HEK293 (cell line): Measurements from ENCODE around the gene UBE2F.

Experiments
- CTCF ChIA-PET: fragments of 350-600 bp; formaldehyde crosslinking; extraction: SDS; loops from one replicate; lab custom pipeline; 2021; ENCODE audit warnings: antibody characterized with exemption; lab: Yijun Ruan, JAX
- POLR2A ChIA-PET: fragments of 300-600 bp; formaldehyde crosslinking; extraction: SDS; loops from one replicate; lab custom pipeline; 2020; ENCODE audit warnings: antibody characterized with exemption, inconsistent platforms; lab: Yijun Ruan, JAX
- H3K27ac ChIP-seq: fragments of 200-500 bp; sonication (Bioruptor generic); 2 replicates; pipeline ENCODE4 v1.5.1; 2014; ENCODE audit warnings: low read depth, low read length, control low read depth, inconsistent platforms; ENCODE audit errors: extremely low read depth
- H3K36me3 ChIP-seq, 2 experiments: fragments of 200-500 bp in 1 of 2; sonication (Bioruptor generic) in 1 of 2; 1 replicate in 1 of 2; 2 replicates in 1 of 2; pipeline ENCODE4 v1.5.1; 2014 to 2017; ENCODE audit warnings: inconsistent platforms in 2 of 2, low read length in 2 of 2; ENCODE audit not compliant: control insufficient read depth in 2 of 2, insufficient read depth in 1 of 2
- H3K4me1 ChIP-seq: fragments of 200-500 bp; sonication (Bioruptor generic); 2 replicates; pipeline ENCODE4 v1.5.1; 2014; ENCODE audit warnings: mild to moderate bottlenecking, low read length, inconsistent platforms; ENCODE audit not compliant: control insufficient read depth, insufficient read depth
- H3K4me3 ChIP-seq: 2 replicates; pipeline ENCODE4 v1.5.1; 2011; ENCODE audit warnings: low read depth, mild to moderate bottlenecking, control low read depth, low read length, moderate library complexity
- H3K9me3 ChIP-seq: fragments of 200-500 bp; sonication (Bioruptor generic); 2 replicates; pipeline ENCODE4 v1.5.1; 2014; ENCODE audit warnings: low read depth, low read length, inconsistent platforms; ENCODE audit not compliant: control insufficient read depth, insufficient read depth
- HOXC10 ChIP-seq: sonication (generic); formaldehyde crosslinking; IDR thresholded peaks from 2 replicates; pipeline ENCODE4 v1.8.1; 2023; ENCODE audit warnings: mild to moderate bottlenecking, missing genetic modification reagents
- KLF1 ChIP-seq: fragments of 450-650 bp; formaldehyde crosslinking; IDR thresholded peaks from 2 replicates; pipeline ENCODE4 v1.5.1; 2016; ENCODE audit warnings: missing biosample characterization, missing genetic modification characterization
- PRDM2 ChIP-seq: fragments of 450-650 bp; formaldehyde crosslinking; IDR thresholded peaks from 2 replicates; pipeline ENCODE4 v1.5.1; 2016; ENCODE audit warnings: missing biosample characterization, missing genetic modification characterization, borderline replicate concordance
- REST ChIP-seq: fragments of 450-650 bp; formaldehyde crosslinking; IDR thresholded peaks from 2 replicates; pipeline ENCODE4 v1.5.1; 2016; ENCODE audit warnings: missing biosample characterization, missing genetic modification characterization
- SCRT2 ChIP-seq: fragments of 450-650 bp; formaldehyde crosslinking; IDR thresholded peaks from 2 replicates; pipeline ENCODE4 v1.5.1; 2016; ENCODE audit warnings: missing biosample characterization, missing genetic modification characterization
- ZBTB6 ChIP-seq: fragments of 450-650 bp; formaldehyde crosslinking; IDR thresholded peaks from 2 replicates; pipeline ENCODE4 v1.5.1; 2017; ENCODE audit warnings: missing biosample characterization, missing genetic modification characterization
- ZBTB8A ChIP-seq: fragments of 450-650 bp; formaldehyde crosslinking; IDR thresholded peaks from 2 replicates; pipeline ENCODE4 v1.5.1; 2016; ENCODE audit warnings: missing biosample characterization, missing genetic modification characterization
- ZFP37 ChIP-seq: fragments of 450-650 bp; formaldehyde crosslinking; IDR thresholded peaks from 2 replicates; pipeline ENCODE4 v1.5.1; 2016; ENCODE audit warnings: missing biosample characterization, missing genetic modification characterization
- ZNF10 ChIP-seq: fragments of 450-650 bp; formaldehyde crosslinking; IDR thresholded peaks from 2 replicates; pipeline ENCODE4 v1.5.1; 2017; ENCODE audit warnings: missing biosample characterization, missing genetic modification characterization
- ZNF133 ChIP-seq: fragments of 450-650 bp; formaldehyde crosslinking; IDR thresholded peaks from 2 replicates; pipeline ENCODE4 v1.5.1; 2016; ENCODE audit warnings: missing biosample characterization, missing genetic modification characterization
- ZNF184 ChIP-seq: fragments of 450-650 bp; IDR thresholded peaks from 2 replicates; pipeline ENCODE4 v1.5.1; 2018; ENCODE audit warnings: missing biosample characterization, mild to moderate bottlenecking, missing genetic modification characterization
- ZNF202 ChIP-seq: fragments of 450-650 bp; formaldehyde crosslinking; IDR thresholded peaks from 2 replicates; pipeline ENCODE4 v1.5.1; 2016; ENCODE audit warnings: missing biosample characterization, missing genetic modification characterization, borderline replicate concordance
- ZNF266 ChIP-seq: fragments of 450-650 bp; formaldehyde crosslinking; IDR thresholded peaks from 2 replicates; pipeline ENCODE4 v1.5.1; 2016; ENCODE audit warnings: missing biosample characterization, missing genetic modification characterization, low read depth
- ZNF426 ChIP-seq: fragments of 450-650 bp; formaldehyde crosslinking; IDR thresholded peaks from 2 replicates; pipeline ENCODE4 v1.5.1; 2017; ENCODE audit warnings: missing biosample characterization, missing genetic modification characterization, mild to moderate bottlenecking, inconsistent platforms, moderate library complexity
- ZNF449 ChIP-seq: fragments of 450-650 bp; formaldehyde crosslinking; IDR thresholded peaks from 2 replicates; pipeline ENCODE4 v1.5.1; 2017; ENCODE audit warnings: missing biosample characterization, mild to moderate bottlenecking, missing genetic modification characterization, moderate library complexity
- ZNF488 ChIP-seq: fragments of 450-650 bp; formaldehyde crosslinking; IDR thresholded peaks from 2 replicates; pipeline ENCODE4 v1.5.1; 2016; ENCODE audit warnings: missing biosample characterization, missing genetic modification characterization
- ZNF521 ChIP-seq: fragments of 450-650 bp; formaldehyde crosslinking; IDR thresholded peaks from 2 replicates; pipeline ENCODE4 v1.5.1; 2017; ENCODE audit warnings: missing biosample characterization, mild to moderate bottlenecking, missing genetic modification characterization
- ZNF645 ChIP-seq: fragments of 450-650 bp; formaldehyde crosslinking; IDR thresholded peaks from 2 replicates; pipeline ENCODE4; 2016; ENCODE audit warnings: missing biosample characterization, missing genetic modification characterization
- ZNF707 ChIP-seq: fragments of 450-650 bp; formaldehyde crosslinking; IDR thresholded peaks from 2 replicates; pipeline ENCODE4 v1.5.1; 2016; ENCODE audit warnings: missing biosample characterization, missing genetic modification characterization

UBE2F gene

GRCh38 chr2:238030422-238031155 lies 63.8 kb downstream of the UBE2F start:
- Histone ChIP-seq H3K27ac (no peak overlapping the region), H3K36me3 (peaks cover 0 to 57% of the 10 kb centered on the region in 2 experiments; a peak in 1 of 3 replicates)
- POLR2A ChIA-PET = no interaction called here
- no peak for TF ChIP-seq ZNF426 (tag by site-specific recombination)
- TF ChIP-seq ZNF449 (tag by site-specific recombination) = no peak
- no peak for TF ChIP-seq ZNF184 (tag by site-specific recombination)
- TF ChIP-seq ZFP37 (tag by site-specific recombination) = no peak
- TF ChIP-seq, all 188 proteins: peak for 0
- Histone ChIP-seq H3K9me3 (no peaks in the 10 kb centered on the region), H3K4me3 (no peak overlapping the region), H3K4me1 (no peaks in the 10 kb centered on the region)
- CTCF ChIA-PET = no interaction called here

- Histone ChIP-seq H3K4me3 (no peak overlapping the region), H3K27ac (no peak overlapping the region), H3K9me3 (no peaks in the 10 kb centered on the region), H3K4me1 (no peaks in the 10 kb centered on the region), H3K36me3 (peaks cover 0 to 66% of the 10 kb centered on the region in 2 experiments; a peak in 2 of 3 replicates)
- ChIA-PET CTCF (no interaction called here), POLR2A (no interaction called here)
- no peak for TF ChIP-seq ZBTB8A (tag by site-specific recombination)
- TF ChIP-seq REST = no peak
- no peak for TF ChIP-seq ZNF521 (tag by site-specific recombination)
- no peak for TF ChIP-seq PRDM2 (tag by site-specific recombination)
- no peak for TF ChIP-seq ZNF10 (tag by site-specific recombination)
- TF ChIP-seq ZNF488 (tag by site-specific recombination) = no peak
- TF ChIP-seq ZNF645 (tag by site-specific recombination) = no peak
- TF ChIP-seq KLF1 (tag by site-specific recombination) = no peak
- no peak for TF ChIP-seq ZNF202 (tag by site-specific recombination)
- no peak for TF ChIP-seq ZBTB6 (tag by site-specific recombination)
- TF ChIP-seq ZNF133 (tag by site-specific recombination) = no peak
- TF ChIP-seq SCRT2 (tag by site-specific recombination) = no peak
- no peak for TF ChIP-seq HOXC10 (CRISPR knock-in tag)
- no peak for TF ChIP-seq ZNF707
- TF ChIP-seq ZNF266 (tag by site-specific recombination) = no peak
Observed at GRCh38 chr2:238031751-238032150, 64.9 kb downstream of the UBE2F start.
